HepG2 (cell line): ENCODE data around the gene PCED1B. TPM values are rescaled to one million over a fixed set of nuclear protein-coding genes. Genes with fewer than 3 reads are reported as not detected.

ENCODE experiments used
- ATAC-seq: fragments of 200-7000 bp; cut with Tn5 transposase; 3 replicates; pipeline ENCODE4 v1.9.1; 2020; ENCODE audit warnings: mild to moderate bottlenecking, moderate library complexity
- BruUV-seq: library from RNA; stranded (reverse); fragments of 400-500 nt; replicated peaks from 2 replicates; lab custom pipeline; 2021; lab: Mats Ljungman, UMichigan
- CTCF ChIA-PET: fragments of 300-600 bp; formaldehyde crosslinking; extraction: SDS; loops from one replicate; lab custom pipeline; 2021; ENCODE audit warnings: low total read pairs, inconsistent platforms, low intra/inter-chr PET ratio; lab: Yijun Ruan, JAX
- POLR2A ChIA-PET: fragments of 350-600 bp; sonication (Branson Sonifier 250); formaldehyde crosslinking; loops from one replicate; lab custom pipeline; 2020; ENCODE audit warnings: antibody characterized with exemption, inconsistent platforms; lab: Yijun Ruan, JAX
- DNase-seq: peaks from one replicate; pipeline ENCODE4 v3.0.0-alpha.2; 2015; ENCODE audit warnings: low spot score
- FAIRE-seq: peaks from 3 replicates; lab custom pipeline; 2011; peaks lifted over from hg19 to GRCh38; lab: Jason Lieb, UNC
- H2AFZ ChIP-seq: one replicate; pipeline ENCODE4 v1.6.1; 2011; ENCODE audit warnings: low read length, inconsistent platforms
- H3K27ac ChIP-seq: fragments of 300-600 bp; 3 replicates; pipeline ENCODE4 v1.8.0; 2011; ENCODE audit warnings: mixed run types, mild to moderate bottlenecking, mixed read lengths, low read length, inconsistent platforms; ENCODE audit not compliant: insufficient read depth; ENCODE audit errors: extremely low read length
- H3K27me3 ChIP-seq, 2 experiments: fragments of 200-600 bp in 1 of 2; 2 replicates in 1 of 2; 3 replicates in 1 of 2; pipeline versions ENCODE4 v1.6.0 to v1.8.0; 2011; ENCODE audit warnings: low read length in 2 of 2, mild to moderate bottlenecking in 2 of 2, moderate library complexity in 2 of 2, inconsistent platforms in 1 of 2; ENCODE audit not compliant: insufficient read depth in 2 of 2, control insufficient read depth in 1 of 2
- H3K36me3 ChIP-seq, 2 experiments: fragments of 200-600 bp in 1 of 2; replicated peaks in 1 of 2; 2 replicates in 1 of 2; 3 replicates in 1 of 2; pipeline versions ENCODE4 v1.5.1 to v1.8.0; 2011; ENCODE audit warnings: low read length in 2 of 2, inconsistent platforms in 1 of 2; ENCODE audit not compliant: insufficient read depth in 2 of 2, control insufficient read depth in 1 of 2
- H3K4me1 ChIP-seq: 2 replicates; pipeline ENCODE4 v1.5.1; 2012; ENCODE audit warnings: low read length, inconsistent platforms; ENCODE audit not compliant: insufficient read depth
- H3K4me2 ChIP-seq: 2 replicates; pipeline ENCODE4 v1.6.0; 2011; ENCODE audit warnings: low read depth, low read length, inconsistent platforms
- H3K4me3 ChIP-seq, 3 experiments: fragments of 200-600 bp in 1 of 3; sonication (generic), shearing (Covaris generic) in 1 of 3; replicated peaks in 1 of 3; 2 replicates each; pipeline ENCODE4 v1.5.1; 2011 to 2016; ENCODE audit warnings: low read length in 3 of 3, inconsistent platforms in 2 of 3, low read depth in 2 of 3, mild to moderate bottlenecking in 2 of 3, control low read depth in 1 of 3, mixed read lengths in 1 of 3; ENCODE audit not compliant: insufficient read depth in 1 of 3
- H3K79me2 ChIP-seq: one replicate; pipeline ENCODE4 v1.6.1; 2011; ENCODE audit warnings: low read length, inconsistent platforms; ENCODE audit not compliant: insufficient read depth
- H3K9ac ChIP-seq: 2 replicates; pipeline ENCODE4 v1.6.0; 2011; ENCODE audit warnings: mild to moderate bottlenecking, low read depth, low read length, inconsistent platforms; ENCODE audit not compliant: insufficient read depth
- H3K9me3 ChIP-seq: 2 replicates; pipeline ENCODE4 v1.5.1; 2012; ENCODE audit warnings: mild to moderate bottlenecking, low read length
- H4K20me1 ChIP-seq: 2 replicates; pipeline ENCODE4 v1.6.0; 2011; ENCODE audit warnings: inconsistent platforms, mild to moderate bottlenecking, low read length, moderate library complexity; ENCODE audit not compliant: insufficient read depth
- CEBPB ChIP-seq: IDR thresholded peaks from 2 replicates; pipeline ENCODE4 v1.6.1; 2011; ENCODE audit warnings: low read depth, low read length, improper control_type of control experiment, borderline replicate concordance
- EZH2 ChIP-seq: conservative IDR thresholded peaks from 2 replicates; pipeline ENCODE4 v1.6.1; 2012; ENCODE audit warnings: mild to moderate bottlenecking, low read depth, low read length, moderate library complexity
- GATA4 ChIP-seq: sonication (generic); IDR thresholded peaks from 2 replicates; pipeline ENCODE4 v1.6.1; 2016; ENCODE audit warnings: antibody characterized with exemption, low read depth, borderline replicate concordance
- RNF2 ChIP-seq: fragments of 450-650 bp; conservative IDR thresholded peaks from 2 replicates; pipeline ENCODE4 v1.6.1; 2016; ENCODE audit warnings: low read depth
- ZBTB43 ChIP-seq: sonication (generic); formaldehyde crosslinking; conservative IDR thresholded peaks from 2 replicates; pipeline ENCODE4 v1.4.0; 2020; ENCODE audit warnings: missing genetic modification reagents
- WGBS: methylation state at CpG from one replicate; pipeline ENCODE4 v1.1.6; 2017; ENCODE audit warnings: low lambda C conversion rate; 5-methylcytosine and 5-hydroxymethylcytosine counted together
- in situ Hi-C: cut with HindIII; loops from 2 replicates; pipeline ENCODE4 v1.10.0; 2017; ENCODE audit warnings: low pct_unique_long_range_greater_than_20kb; ENCODE audit not compliant: extremely low pct_ligation_motif_present
- intact Hi-C: fragments of 100-400 bp; cut with micrococcal nuclease; formaldehyde crosslinking; loops from one replicate; pipeline ENCODE4 v1.10.0; 2022; ENCODE audit not compliant: unreplicated experiment
- polyA plus RNA-seq, 8 experiments: library from polyadenylated mRNA; depleted of rRNA in 3 of 8; stranded (reverse) in 7 of 8; unstranded in 1 of 8; fragments of >200 nt; fragmentation: Illumina TruSeq in 4 of 8; extraction: Trizol in 4 of 8; gene quantifications; 2 replicates each; pipeline versions ENCODE4 v1.2.1 to v1.2.3, GENCODE V29; 2011 to 2016; ENCODE audit warnings: low read depth in 4 of 8, missing spikeins in 1 of 8, mixed read lengths in 1 of 8; ENCODE audit not compliant: insufficient read depth in 1 of 8
- total RNA-seq, 5 experiments: library from RNA; depleted of rRNA; stranded (reverse); fragments of >200 nt; fragmentation: Illumina TruSeq; extraction: Trizol; gene quantifications; 2 replicates each; pipeline ENCODE4 v1.2.3, GENCODE V29; 2016; ENCODE audit warnings: low read depth in 1 of 5

PCED1B gene
- total and polyA plus RNA-seq, 2 of the 13 experiments (the other 11 are each of a cell fraction or from before 2014, with no cell fraction given) = 0.11 to 0.37 TPM

GRCh38 chr12:47078733-47079467, 521 bp upstream of the PCED1B start:
- WGBS = 4% methylated on average over 9 of the region's 17 CpGs
- H3K9ac ChIP-seq = no peak overlapping the region
- H2AFZ ChIP-seq = no peak overlapping the region
- 0 out of 2 replicates have a peak, but pooled peaks have one; percentile 24 for TF ChIP-seq CEBPB
- TF ChIP-seq GATA4 = no peak
- TF ChIP-seq RNF2 = 0 out of 2 replicates have a peak, but pooled peaks have one; percentile 44
- no peak for TF ChIP-seq ZBTB43
- peak; percentile 57; the same call in 1 of the 2 replicates for TF ChIP-seq EZH2
- no peak overlapping the region for H3K27ac ChIP-seq
- peak overlapping the region; percentile 66 for H3K4me2 ChIP-seq
- no peaks in the 10 kb centered on the region for H4K20me1 ChIP-seq
- ATAC-seq = peak; percentile 69
- in situ Hi-C loops (no loop called here), intact Hi-C loops (no loop called here)
- peak overlapping the region; percentile 22 to 56 (median 29); a peak in 4 of 6 replicates for H3K4me3 ChIP-seq
- no peak for DNase-seq
- no peaks in the 10 kb centered on the region for H3K9me3 ChIP-seq
- no peak for FAIRE-seq
- no peaks in the 10 kb centered on the region for H3K36me3 ChIP-seq
- H3K79me2 ChIP-seq = no peaks in the 10 kb centered on the region
- no TSS peak for BruUV-seq
- POLR2A ChIA-PET = no interaction called here
- H3K4me1 ChIP-seq = 0 out of 2 replicates have a peak, but pooled peaks cover 5% of the 10 kb centered on the region
- H3K27me3 ChIP-seq = peaks cover 4 to 29% of the 10 kb centered on the region in 2 experiments
- CTCF ChIA-PET = no interaction called here
